Activated naive CD8-positive, alpha-beta T cell treated with anti-CD3 and anti-CD28 coated beads, Interleukin-2, amount 50 U/mL, for 24 hours (primary cell): ENCODE measurements around the gene PLPP1.

ENCODE experiments used
- ATAC-seq: fragments of 150-1000 bp; cut with Tn5 transposase; one replicate; pipeline ENCODE4 v1.10.0; 2021
- DNase-seq: peaks from one replicate; pipeline ENCODE4 v3.0.0; 2021
- H3K27ac Mint-ChIP-seq: one replicate; pipeline ENCODE4 v1.8.0; 2021; ENCODE audit warnings: mild to moderate bottlenecking, mixed read lengths
- H3K27me3 Mint-ChIP-seq: one replicate; pipeline ENCODE4 v1.8.0; 2021; ENCODE audit warnings: mixed read lengths
- H3K36me3 Mint-ChIP-seq: one replicate; pipeline ENCODE4 v1.8.0; 2021; ENCODE audit warnings: low read depth, mixed read lengths
- H3K4me1 Mint-ChIP-seq: one replicate; pipeline ENCODE4 v1.8.0; 2021; ENCODE audit warnings: mixed read lengths
- H3K4me3 Mint-ChIP-seq: one replicate; pipeline ENCODE4 v1.8.0; 2021; ENCODE audit warnings: mild to moderate bottlenecking, moderate library complexity, mixed read lengths
- H3K9me3 Mint-ChIP-seq: one replicate; pipeline ENCODE4 v1.8.0; 2021; ENCODE audit warnings: mixed read lengths

Gene PLPP1

DNA sequence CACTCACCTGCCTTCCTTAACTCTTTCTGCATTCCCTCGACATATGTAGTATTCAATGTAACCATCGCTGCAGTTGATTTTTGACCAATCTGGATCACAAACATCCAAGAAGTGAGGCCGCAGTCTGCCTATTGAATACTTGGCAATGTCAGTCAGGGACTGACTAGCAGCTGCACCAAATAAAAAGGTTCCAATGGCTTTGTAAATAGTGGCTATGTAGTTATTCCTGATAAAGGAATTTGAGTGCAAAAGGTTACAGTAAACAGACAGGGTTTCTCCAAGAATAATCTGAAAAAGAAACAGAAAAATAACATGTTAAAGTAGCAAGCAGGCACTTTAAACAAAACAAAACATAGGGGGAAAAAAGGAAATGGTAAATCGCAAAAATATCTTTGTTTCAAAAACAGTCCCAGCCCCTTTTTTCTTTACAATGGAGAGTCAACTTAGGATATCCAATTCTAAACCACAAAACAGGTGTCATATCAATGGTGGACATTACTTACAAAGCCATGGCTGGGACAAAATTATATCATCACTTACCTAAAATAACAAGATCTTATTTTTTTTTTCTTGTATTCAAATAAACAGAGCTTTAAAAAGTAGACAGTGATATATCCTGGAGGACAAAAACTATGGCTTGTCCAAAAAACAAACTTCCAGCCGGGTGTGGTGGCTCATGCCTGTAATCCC lies 66.8 kb downstream of the PLPP1 start:
- H3K27ac Mint-ChIP-seq = no peak overlapping the region
- H3K27me3 Mint-ChIP-seq = no peaks in the 10 kb centered on the region
- DNase-seq (no peak), ATAC-seq (no peak)
- H3K36me3 Mint-ChIP-seq = peaks cover 14% of the 10 kb centered on the region
- H3K4me1 Mint-ChIP-seq = peaks cover 4% of the 10 kb centered on the region
- H3K9me3 Mint-ChIP-seq = no peaks in the 10 kb centered on the region
- no peak overlapping the region for H3K4me3 Mint-ChIP-seq

DNA sequence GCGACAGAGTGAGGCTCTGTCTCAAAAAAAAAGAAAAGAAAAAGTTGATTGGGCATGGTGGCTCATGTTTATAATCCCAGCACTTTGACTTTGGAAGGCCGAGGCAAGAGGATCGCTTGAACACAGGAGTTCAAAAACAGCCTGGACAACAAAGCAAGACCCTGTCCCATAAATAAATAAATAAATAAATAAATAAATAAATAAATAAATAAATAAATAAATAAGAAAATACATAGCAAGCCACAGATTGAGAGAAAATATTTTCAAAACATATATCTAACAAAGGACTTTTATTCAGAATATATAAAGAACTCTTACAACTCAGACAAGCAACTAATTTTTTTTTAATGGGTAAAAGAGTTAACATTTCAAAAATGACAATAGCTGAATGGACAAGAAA lies 71.2 kb downstream of the PLPP1 start:
- Mint-ChIP-seq H3K4me1 (peaks cover 2% of the 10 kb centered on the region), H3K9me3 (no peaks in the 10 kb centered on the region), H3K27me3 (no peaks in the 10 kb centered on the region), H3K36me3 (peaks cover 21% of the 10 kb centered on the region), H3K27ac (no peak overlapping the region), H3K4me3 (no peak overlapping the region)
- no peak for DNase-seq
- ATAC-seq = no peak

DNA sequence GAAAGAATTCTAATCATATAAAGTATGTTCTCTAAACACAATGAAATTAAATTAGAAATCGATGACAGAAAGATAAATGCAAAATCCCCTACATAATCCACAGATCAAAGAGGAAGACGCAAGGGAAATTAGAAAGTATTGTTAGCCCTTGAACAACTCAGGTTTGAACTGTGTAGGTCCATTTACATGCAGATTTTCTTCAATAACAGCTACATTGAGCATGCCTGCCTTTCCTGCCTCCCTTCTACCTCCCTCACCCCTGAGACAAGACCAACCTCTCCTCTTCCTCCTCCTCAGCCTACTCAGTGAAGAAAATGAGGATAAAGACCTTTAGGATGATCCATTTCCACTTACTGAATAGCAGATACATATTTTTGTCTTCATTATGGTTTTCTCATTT lies 75.2 kb downstream of the PLPP1 start:
- Mint-ChIP-seq H3K36me3 (peaks cover 16% of the 10 kb centered on the region), H3K27me3 (no peaks in the 10 kb centered on the region), H3K27ac (no peak overlapping the region), H3K4me3 (no peak overlapping the region), H3K9me3 (no peaks in the 10 kb centered on the region), H3K4me1 (peaks cover 16% of the 10 kb centered on the region)
- no peak for DNase-seq
- no peak for ATAC-seq

DNA sequence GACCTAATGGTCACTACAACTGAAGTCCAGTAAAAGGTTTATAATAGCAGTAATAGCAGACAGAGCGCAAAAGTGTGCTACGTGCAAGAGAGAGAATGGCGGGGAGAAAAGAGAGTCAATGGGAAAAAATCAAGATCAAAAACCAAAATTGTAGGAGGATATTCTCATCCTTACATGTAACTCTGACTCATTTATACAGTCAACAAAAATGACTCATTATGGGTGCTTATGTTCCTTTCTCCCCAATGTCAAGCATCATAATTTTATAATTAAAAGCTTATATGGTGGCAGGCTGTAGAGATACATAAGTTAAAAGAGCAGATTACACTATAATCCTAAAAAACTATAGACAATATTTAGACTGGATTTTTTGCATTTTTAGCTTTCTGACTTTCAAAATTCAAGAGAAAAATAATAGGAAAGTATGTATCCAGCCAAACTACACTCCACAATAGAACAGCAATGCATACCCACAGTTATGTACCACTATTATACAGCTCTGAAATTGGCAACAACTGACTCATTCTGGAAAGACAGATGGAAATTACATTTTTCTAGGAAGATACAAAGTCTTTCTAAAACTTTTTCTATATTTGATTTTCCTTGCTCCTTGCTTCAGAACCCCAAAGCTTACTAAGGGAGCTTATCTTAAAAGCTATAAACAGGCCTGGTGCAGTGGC lies 78.4 kb downstream of the PLPP1 start:
- no peaks in the 10 kb centered on the region for H3K27me3 Mint-ChIP-seq
- ATAC-seq (peak; percentile 88), DNase-seq (no peak)
- H3K36me3 Mint-ChIP-seq = peaks cover 16% of the 10 kb centered on the region
- peaks cover 19% of the 10 kb centered on the region for H3K4me1 Mint-ChIP-seq
- no peaks in the 10 kb centered on the region for H3K9me3 Mint-ChIP-seq
- no peak overlapping the region for H3K4me3 Mint-ChIP-seq
- H3K27ac Mint-ChIP-seq = no peak overlapping the region

DNA sequence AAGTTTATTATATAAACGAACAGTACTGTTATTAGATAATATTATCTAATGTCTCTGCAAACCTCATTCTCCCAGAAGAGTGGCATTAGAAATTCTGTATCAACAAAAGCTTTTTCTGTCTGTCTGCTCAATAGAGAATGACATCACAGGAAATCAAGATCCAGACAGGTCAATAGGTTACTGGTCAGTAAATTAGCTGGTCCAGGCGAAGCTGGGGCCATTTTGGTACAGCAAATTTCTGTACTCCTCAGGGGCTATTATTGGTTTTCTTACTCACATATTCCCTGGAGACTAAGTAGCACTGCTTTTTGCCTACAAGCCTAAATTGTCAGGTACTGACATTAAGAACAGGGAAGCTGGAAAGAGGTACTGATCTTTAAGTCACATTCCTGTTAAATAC lies 80.5 kb downstream of the PLPP1 start:
- H3K27ac Mint-ChIP-seq = no peak overlapping the region

DNA sequence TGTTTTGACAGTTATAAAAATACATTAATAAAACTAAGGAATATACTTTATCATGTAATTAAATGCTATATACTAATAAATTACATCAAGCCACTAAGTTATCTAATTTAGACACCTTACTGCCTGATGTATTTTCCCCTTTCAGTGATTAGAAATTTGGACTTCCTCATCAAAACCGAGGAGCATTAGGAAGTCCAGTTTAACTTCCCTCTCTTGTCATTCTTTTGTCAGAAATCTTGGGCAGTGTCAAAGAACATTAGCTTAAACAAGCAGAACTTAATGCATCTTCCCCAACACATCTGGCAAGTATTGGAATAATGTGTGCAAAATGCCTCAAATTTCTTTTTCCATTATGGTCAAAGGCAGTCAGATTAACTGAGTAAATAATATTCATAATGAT lies 81.6 kb downstream of the PLPP1 start:
- ATAC-seq (no peak), DNase-seq (no peak)
- Mint-ChIP-seq H3K4me3 (no peak overlapping the region), H3K9me3 (no peaks in the 10 kb centered on the region), H3K27me3 (no peaks in the 10 kb centered on the region), H3K36me3 (peaks cover 13% of the 10 kb centered on the region), H3K27ac (no peak overlapping the region), H3K4me1 (peaks cover 27% of the 10 kb centered on the region)

More for the DNA sequence above, 80.5 kb downstream of the PLPP1 start:
- Mint-ChIP-seq H3K9me3 (no peaks in the 10 kb centered on the region), H3K27me3 (no peaks in the 10 kb centered on the region), H3K36me3 (peaks cover 13% of the 10 kb centered on the region), H3K4me3 (no peak overlapping the region), H3K4me1 (peaks cover 22% of the 10 kb centered on the region)
- ATAC-seq (no peak), DNase-seq (no peak)

DNA sequence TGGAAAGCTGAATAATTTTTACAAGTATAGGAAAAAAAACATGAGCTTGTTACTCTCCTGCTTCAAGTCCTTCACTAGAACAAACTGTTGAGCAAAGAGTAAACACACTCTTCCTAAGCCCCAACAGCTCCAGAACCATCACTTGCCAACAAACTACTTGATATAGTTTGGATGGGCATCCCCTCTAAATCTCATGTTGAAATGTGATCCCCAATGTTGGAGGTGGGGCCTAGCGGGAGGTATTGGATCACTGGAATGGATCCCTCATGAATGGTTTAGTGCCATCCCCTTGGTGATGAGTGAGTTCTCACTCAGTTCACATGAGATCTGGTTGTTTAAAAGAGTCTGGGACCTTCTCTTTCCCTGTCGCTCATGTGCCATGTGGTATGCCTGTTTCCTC lies 82.8 kb downstream of the PLPP1 start:
- no peaks in the 10 kb centered on the region for H3K9me3 Mint-ChIP-seq
- H3K27ac Mint-ChIP-seq = no peak overlapping the region
- peaks cover 16% of the 10 kb centered on the region for H3K36me3 Mint-ChIP-seq
- ATAC-seq (no peak), DNase-seq (no peak)
- peaks cover 31% of the 10 kb centered on the region for H3K4me1 Mint-ChIP-seq
- H3K4me3 Mint-ChIP-seq = no peak overlapping the region
- no peaks in the 10 kb centered on the region for H3K27me3 Mint-ChIP-seq

DNA sequence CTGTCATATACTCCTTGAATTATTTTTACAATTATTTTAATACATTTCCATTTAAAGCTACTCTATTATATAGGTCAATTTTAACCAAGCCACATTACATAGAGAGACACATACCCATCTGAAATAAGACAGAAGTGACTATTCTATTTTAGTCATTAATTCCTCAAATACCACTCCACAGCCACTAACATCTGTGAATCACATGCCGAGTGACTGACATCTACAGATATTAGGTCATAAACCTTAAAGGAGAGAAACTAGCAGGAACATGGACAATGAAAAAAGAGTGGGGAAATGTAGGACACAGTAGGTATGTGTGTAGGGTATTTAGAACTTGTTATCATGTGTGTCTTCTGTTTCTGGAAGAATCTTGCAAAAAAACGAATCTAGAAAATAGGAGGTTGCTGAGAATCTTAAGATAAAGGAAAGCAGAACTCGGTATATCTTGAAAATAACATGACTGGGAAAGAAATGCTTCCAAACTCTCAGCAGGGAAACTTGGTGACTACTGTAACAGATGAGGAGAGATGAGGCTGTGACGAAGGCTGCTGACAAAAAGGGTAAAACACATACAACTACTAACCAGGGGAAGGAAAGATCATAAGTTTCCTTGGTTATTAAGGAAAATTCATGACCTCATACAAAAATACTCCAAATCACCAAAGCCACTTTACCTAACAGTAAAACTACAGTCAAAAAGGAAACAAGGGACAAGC lies 84.6 kb downstream of the PLPP1 start:
- DNase-seq (no peak), ATAC-seq (peak; percentile 68)
- H3K27ac Mint-ChIP-seq = no peak overlapping the region
- H3K9me3 Mint-ChIP-seq = no peaks in the 10 kb centered on the region
- H3K4me1 Mint-ChIP-seq = peaks cover 19% of the 10 kb centered on the region
- no peak overlapping the region for H3K4me3 Mint-ChIP-seq
- H3K27me3 Mint-ChIP-seq = no peaks in the 10 kb centered on the region
- H3K36me3 Mint-ChIP-seq = peaks cover 15% of the 10 kb centered on the region

DNA sequence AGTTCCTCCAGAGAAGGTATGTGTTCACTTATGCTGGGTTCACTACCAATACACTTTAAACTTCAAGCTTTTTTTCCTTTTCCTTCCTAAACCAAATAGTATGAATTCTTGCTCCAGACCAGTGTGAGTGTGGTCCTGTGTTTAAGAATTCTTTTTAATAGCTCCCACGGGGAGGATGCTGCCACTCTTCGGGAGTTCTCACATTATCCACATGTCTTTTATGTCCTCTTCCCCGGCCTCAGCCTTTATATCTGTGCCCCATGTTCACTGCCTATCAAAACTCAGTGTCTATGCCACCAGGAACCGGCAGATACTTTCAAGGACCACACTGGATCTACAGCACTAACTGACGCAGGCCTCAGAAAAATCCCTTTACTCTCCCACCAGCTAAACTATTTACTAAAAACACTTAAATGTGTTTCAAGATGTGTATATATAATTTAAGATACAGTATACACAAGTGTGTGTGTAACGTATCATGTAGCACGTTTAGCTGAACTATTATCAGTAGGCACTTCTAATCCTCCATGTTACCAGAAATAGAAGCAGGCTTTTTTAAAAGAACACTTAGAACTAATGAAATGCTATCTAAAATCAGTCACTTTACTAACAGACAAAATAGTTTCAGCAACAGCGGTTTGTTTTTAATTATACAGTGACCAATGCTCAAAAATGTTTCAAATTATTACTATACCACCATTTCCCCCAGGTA lies 88.0 kb downstream of the PLPP1 start:
- ATAC-seq (no peak), DNase-seq (no peak)
- Mint-ChIP-seq H3K4me1 (peaks cover 18% of the 10 kb centered on the region), H3K27ac (no peak overlapping the region), H3K36me3 (peaks cover 5% of the 10 kb centered on the region), H3K9me3 (no peaks in the 10 kb centered on the region), H3K27me3 (no peaks in the 10 kb centered on the region), H3K4me3 (no peak overlapping the region)

DNA sequence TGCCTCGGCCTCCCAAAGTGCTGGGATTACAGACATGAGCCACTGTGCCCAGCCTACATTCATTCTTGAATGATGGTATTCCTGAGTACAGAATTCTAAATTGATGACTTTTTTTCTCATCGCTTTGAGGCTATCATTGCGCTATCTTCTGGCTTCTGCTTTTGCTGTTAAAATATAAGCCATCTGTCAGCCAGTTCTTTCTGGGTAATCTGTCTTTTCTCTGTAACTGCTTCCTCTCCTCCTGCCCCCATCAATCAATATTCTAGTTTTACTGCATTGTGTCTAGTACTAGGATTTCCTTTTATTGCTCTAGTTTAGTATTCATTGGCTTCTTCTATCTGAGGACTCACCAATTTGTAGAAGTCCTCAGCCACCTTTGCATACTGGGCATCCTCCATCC lies 89.0 kb downstream of the PLPP1 start:
- Mint-ChIP-seq H3K9me3 (no peaks in the 10 kb centered on the region), H3K27me3 (no peaks in the 10 kb centered on the region), H3K4me3 (no peak overlapping the region), H3K36me3 (peaks cover 5% of the 10 kb centered on the region), H3K4me1 (peaks cover 28% of the 10 kb centered on the region), H3K27ac (no peak overlapping the region)
- ATAC-seq (no peak), DNase-seq (no peak)

DNA sequence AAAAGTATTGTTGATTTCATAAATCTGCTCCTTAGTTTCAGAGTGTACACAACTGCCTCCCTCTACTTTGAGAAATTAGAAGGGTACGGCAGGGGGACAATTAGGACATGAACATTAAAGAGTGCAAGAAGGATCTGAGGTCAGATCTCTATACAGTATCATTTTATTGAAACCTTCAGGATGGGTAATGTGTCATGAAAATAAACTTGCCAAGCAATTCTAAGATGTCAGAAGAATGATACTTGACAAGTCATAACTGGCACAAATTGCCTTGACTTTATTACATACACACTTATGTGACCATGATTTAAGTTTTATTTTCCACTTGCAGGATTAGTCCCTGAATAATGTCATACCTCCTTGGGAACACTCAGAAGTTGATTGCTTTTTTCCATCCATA lies 92.8 kb downstream of the PLPP1 start:
- peaks cover 16% of the 10 kb centered on the region for H3K36me3 Mint-ChIP-seq
- H3K4me3 Mint-ChIP-seq = no peak overlapping the region
- H3K4me1 Mint-ChIP-seq = peaks cover 47% of the 10 kb centered on the region
- ATAC-seq (no peak), DNase-seq (no peak)
- H3K9me3 Mint-ChIP-seq = no peaks in the 10 kb centered on the region
- H3K27ac Mint-ChIP-seq = no peak overlapping the region
- H3K27me3 Mint-ChIP-seq = no peaks in the 10 kb centered on the region

DNA sequence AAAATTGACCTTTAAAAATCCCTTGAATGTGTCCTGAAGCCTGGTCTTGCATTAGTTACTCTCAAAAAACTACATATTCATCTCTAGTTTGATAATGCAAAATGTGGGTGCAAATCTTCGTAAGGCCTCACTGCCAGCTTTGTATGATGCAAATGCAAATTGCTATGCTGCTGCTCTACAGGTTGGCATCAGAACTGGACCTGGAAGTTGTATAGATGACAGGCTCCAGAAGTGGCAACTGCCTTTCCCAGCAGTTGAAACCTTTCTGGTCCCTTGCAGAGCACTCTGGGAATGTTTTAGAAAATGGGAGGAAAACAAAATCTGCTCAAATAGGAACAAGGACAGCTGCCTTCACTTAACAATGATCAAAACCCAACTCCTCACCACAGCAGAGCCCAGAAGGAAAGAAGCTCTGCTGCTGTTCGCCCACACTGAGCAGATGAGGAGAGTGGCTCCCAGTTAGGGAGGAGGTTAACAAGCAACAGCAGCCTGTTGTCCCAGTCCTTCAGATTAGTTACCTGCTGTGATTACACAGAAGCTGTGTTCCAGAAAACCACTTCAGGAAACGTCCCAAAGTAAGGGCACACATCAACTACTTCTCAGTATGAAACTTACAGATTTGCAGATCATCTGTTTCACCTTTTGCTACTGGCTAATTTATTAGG lies 93.5 kb downstream of the PLPP1 start:
- ATAC-seq (no peak), DNase-seq (no peak)
- H3K27ac Mint-ChIP-seq = no peak overlapping the region
- H3K27me3 Mint-ChIP-seq = no peaks in the 10 kb centered on the region
- H3K9me3 Mint-ChIP-seq = peaks cover 3% of the 10 kb centered on the region
- no peak overlapping the region for H3K4me3 Mint-ChIP-seq
- H3K36me3 Mint-ChIP-seq = peaks cover 18% of the 10 kb centered on the region
- peaks cover 47% of the 10 kb centered on the region for H3K4me1 Mint-ChIP-seq

DNA sequence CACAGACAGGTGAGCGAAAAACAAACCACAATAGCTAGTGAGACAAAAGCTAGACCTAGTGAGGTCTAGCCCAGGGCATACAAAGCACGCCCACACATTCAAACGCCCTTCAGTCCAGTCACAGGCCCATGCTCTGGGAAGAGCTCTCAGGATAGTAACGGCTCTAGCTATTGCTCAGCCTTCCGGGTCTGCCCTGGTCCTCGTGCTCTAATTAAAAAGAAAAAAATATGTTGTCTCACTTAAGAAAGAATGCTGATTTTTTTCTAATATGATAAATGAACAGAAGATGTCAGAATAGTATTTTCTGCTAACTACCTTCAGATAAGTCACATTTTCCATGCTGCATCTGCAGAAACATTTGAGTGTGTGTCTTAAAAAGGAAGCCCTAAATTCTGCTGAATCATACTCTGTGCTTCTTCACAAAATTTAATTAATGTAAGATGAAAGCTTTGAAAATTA lies 94.5 kb downstream of the PLPP1 start:
- DNase-seq (peak; percentile 17), ATAC-seq (peak; percentile 72)

DNA sequence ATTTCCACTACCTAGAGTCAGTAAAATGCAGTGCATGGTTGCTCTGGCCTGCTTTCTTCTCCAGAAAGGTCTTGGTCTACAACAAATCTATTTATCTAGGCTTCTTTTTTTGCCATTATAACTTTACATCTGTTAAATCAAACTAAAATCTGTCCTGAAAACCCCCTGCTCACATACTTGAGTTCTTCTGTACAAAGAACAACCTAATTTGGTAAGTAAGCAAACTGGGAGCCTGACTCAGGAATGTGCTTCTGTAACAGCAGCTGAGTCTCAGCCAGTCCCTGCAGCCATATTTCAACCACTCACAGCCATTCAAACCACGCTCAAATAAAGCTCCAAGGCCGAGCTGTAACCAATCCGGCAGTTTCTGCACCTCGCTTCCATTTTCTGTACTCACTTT lies 95.8 kb downstream of the PLPP1 start:
- Mint-ChIP-seq H3K27ac (peak overlapping the region; percentile 5), H3K36me3 (peaks cover 40% of the 10 kb centered on the region), H3K27me3 (no peaks in the 10 kb centered on the region), H3K4me1 (peaks cover 47% of the 10 kb centered on the region), H3K9me3 (peaks cover 23% of the 10 kb centered on the region), H3K4me3 (no peak overlapping the region)
- DNase-seq (no peak), ATAC-seq (no peak)

More for the DNA sequence above, 94.5 kb downstream of the PLPP1 start:
- H3K27me3 Mint-ChIP-seq = no peaks in the 10 kb centered on the region
- peak overlapping the region; percentile 56 for H3K27ac Mint-ChIP-seq
- peak overlapping the region; percentile 12 for H3K4me3 Mint-ChIP-seq
- peaks cover 47% of the 10 kb centered on the region for H3K4me1 Mint-ChIP-seq
- H3K36me3 Mint-ChIP-seq = peaks cover 28% of the 10 kb centered on the region
- peaks cover 11% of the 10 kb centered on the region for H3K9me3 Mint-ChIP-seq
